Spleen (tissue), 11 donors: Measurements from ENCODE around the gene TBC1D16. TPM values are rescaled to one million over a fixed set of nuclear protein-coding genes. Genes with fewer than 3 reads are reported as not detected.
"Not testable (repeated sequence)": the region's sequence is repeated elsewhere in the genome, so short reads cannot be mapped to it uniquely, and the experiment has no call there.

Experiments used
- DNase-seq: peaks from one replicate; pipeline ENCODE4 v3.0.0-alpha.2; 2020
- H3K27ac ChIP-seq, 8 donors: fragments of 200-600 bp; sonication (generic) in 7 of 8; 1 replicate in 4 of 8; 2 replicates in 4 of 8; pipeline versions ENCODE4 v1.5.0 to v1.8.0; 2016 to 2021; ENCODE audit warnings: inconsistent platforms in 4 of 8, mild to moderate bottlenecking in 4 of 8, moderate library complexity in 1 of 8
- H3K27me3 ChIP-seq, 7 donors: fragments of 200-600 bp; sonication (generic) in 6 of 7; replicated peaks in 1 of 7; 1 replicate in 4 of 7; 2 replicates in 3 of 7; pipeline versions ENCODE4 v1.5.0 to v1.8.0; 2016 to 2021; ENCODE audit warnings: inconsistent platforms in 3 of 7, mild to moderate bottlenecking in 1 of 7
- H3K36me3 ChIP-seq, 6 donors: fragments of 200-600 bp; sonication (generic) in 5 of 6; 1 replicate in 4 of 6; 2 replicates in 2 of 6; pipeline versions ENCODE4 v1.5.0 to v1.8.0; 2016 to 2021; ENCODE audit warnings: inconsistent platforms in 2 of 6
- H3K4me1 ChIP-seq, 6 donors: fragments of 200-600 bp; sonication (generic) in 5 of 6; 1 replicate in 3 of 6; 2 replicates in 3 of 6; pipeline versions ENCODE4 v1.5.0 to v1.8.0; 2016 to 2021; ENCODE audit warnings: inconsistent platforms in 3 of 6
- H3K4me3 ChIP-seq, 8 donors: fragments of 200-600 bp; sonication (generic) in 7 of 8; 1 replicate in 4 of 8; 2 replicates in 4 of 8; pipeline versions ENCODE4 v1.5.0 to v1.8.0; 2016 to 2021; ENCODE audit warnings: inconsistent platforms in 4 of 8, mild to moderate bottlenecking in 4 of 8, moderate library complexity in 2 of 8
- H3K9me3 ChIP-seq, 8 donors: fragments of 200-600 bp; sonication (generic) in 7 of 8; 1 replicate in 4 of 8; 2 replicates in 4 of 8; pipeline versions ENCODE4 v1.5.0 to v1.8.0; 2016 to 2021; ENCODE audit warnings: inconsistent platforms in 4 of 8
- POLR2A ChIP-seq, 3 donors: fragments of 450-650 bp; IDR thresholded peaks; one replicate each; pipeline ENCODE4 v1.5.1; 2017; ENCODE audit warnings: antibody characterized with exemption in 3 of 3, mild to moderate bottlenecking in 1 of 3
- POLR2AphosphoS5 ChIP-seq, 3 donors: sonication (generic); formaldehyde crosslinking; IDR thresholded peaks; one replicate each; pipeline ENCODE4 v1.5.1; 2017; ENCODE audit warnings: antibody characterized with exemption in 3 of 3
- WGBS, 5 donors: extraction: QIAGEN DNeasy Blood & Tissue Kit in 3 of 5; methylation state at CpG; one replicate each; pipeline versions ENCODE4 v1.1.5 to v1.1.7; 2013 to 2018; 5-methylcytosine and 5-hydroxymethylcytosine counted together
- intact Hi-C: fragments of 100-400 bp; cut with DNase I; formaldehyde crosslinking; loops from one replicate; pipeline ENCODE4 v1.15.0; 2023; ENCODE audit warnings: low total_unique reads
- polyA plus RNA-seq, 3 donors: library from polyadenylated mRNA; stranded (reverse); fragments of 200-250 nt; gene quantifications; one replicate each; pipeline ENCODE4 v1.2.1, GENCODE V29; 2013
- total RNA-seq, 7 donors: library from RNA; depleted of rRNA in 3 of 7; stranded (reverse); fragments of >200 nt in 3 of 7; fragmentation: NEBNext Ultra II Directional in 4 of 7; extraction: Animal tissue kit (Norgen Biotek cat#: 25700) in 4 of 7; gene quantifications; one replicate each; pipeline versions ENCODE4 v1.1.0 to v1.2.1, GENCODE V29; 2016 to 2021
- TF ChIP-seq, protein P1 (sequence below), 11 experiments: fragments of 200-600 bp in 7 of 11; fragments of 450-650 bp in 4 of 11; sonication (generic) in 4 of 11; IDR thresholded peaks in 8 of 11; conservative IDR thresholded peaks in 3 of 11; 1 replicate in 7 of 11; 2 replicates in 4 of 11; pipeline versions ENCODE4 v1.4.0 to v1.8.0; 2016 to 2021; ENCODE audit warnings: antibody characterized with exemption in 11 of 11, inconsistent platforms in 4 of 11, mild to moderate bottlenecking in 1 of 11
- donor health status: healthy with polysubstance abuse.
- donor health status: DM: no; HTN: no; CAD: no; lungs with moderate emphysema.
- donor health status: DM: no; HTN: no; CAD: no.
- donor health status: Bipolar disorder and iron deficiency.
- donor health status: healthy.
- donor health status: DM: no; HTN: no; CAD: no.
- donor health status: DM: yes; HTN: yes; CAD: no.

Gene TBC1D16
- total and polyA plus RNA-seq, 10 donors, result 1.3 to 33.6 (median 15.7) TPM

GRCh38 chr17:79994602-79995001 lies 41.1 kb downstream of the TBC1D16 start:
- Histone ChIP-seq H3K9me3 (no peaks in the 10 kb centered on the region), H3K27me3 (peaks cover 0 to 22% (median 0%) of the 10 kb centered on the region in 7 donors), H3K4me1 (peaks cover 31 to 88% (median 68%) of the 10 kb centered on the region in 6 donors), H3K36me3 (no peaks in the 10 kb centered on the region), H3K4me3 (no peak overlapping the region), H3K27ac (peak overlapping the region in 1 of 8 donors; percentile 90)
- TF ChIP-seq POLR2AphosphoS5 (IDR thresholded peaks at IDR 0.05), result no peak
- TF ChIP-seq, protein P1, sequence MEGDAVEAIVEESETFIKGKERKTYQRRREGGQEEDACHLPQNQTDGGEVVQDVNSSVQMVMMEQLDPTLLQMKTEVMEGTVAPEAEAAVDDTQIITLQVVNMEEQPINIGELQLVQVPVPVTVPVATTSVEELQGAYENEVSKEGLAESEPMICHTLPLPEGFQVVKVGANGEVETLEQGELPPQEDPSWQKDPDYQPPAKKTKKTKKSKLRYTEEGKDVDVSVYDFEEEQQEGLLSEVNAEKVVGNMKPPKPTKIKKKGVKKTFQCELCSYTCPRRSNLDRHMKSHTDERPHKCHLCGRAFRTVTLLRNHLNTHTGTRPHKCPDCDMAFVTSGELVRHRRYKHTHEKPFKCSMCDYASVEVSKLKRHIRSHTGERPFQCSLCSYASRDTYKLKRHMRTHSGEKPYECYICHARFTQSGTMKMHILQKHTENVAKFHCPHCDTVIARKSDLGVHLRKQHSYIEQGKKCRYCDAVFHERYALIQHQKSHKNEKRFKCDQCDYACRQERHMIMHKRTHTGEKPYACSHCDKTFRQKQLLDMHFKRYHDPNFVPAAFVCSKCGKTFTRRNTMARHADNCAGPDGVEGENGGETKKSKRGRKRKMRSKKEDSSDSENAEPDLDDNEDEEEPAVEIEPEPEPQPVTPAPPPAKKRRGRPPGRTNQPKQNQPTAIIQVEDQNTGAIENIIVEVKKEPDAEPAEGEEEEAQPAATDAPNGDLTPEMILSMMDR (IDR thresholded peaks at IDR 0.05 in 8 of 11, conservative IDR thresholded peaks at IDR 0.05 in 3 of 11), result no peak
- no peak for TF ChIP-seq POLR2A (IDR thresholded peaks at IDR 0.05)
- intact Hi-C loops, result loop anchor here (5.0 kb wide), 1 partner anchor 197 kb away; the partner anchor contains the start of gene CBX8
- DNase-seq, result no peak
- 89 to 94% (median 91%) methylated on average over 13 of the region's 13 CpGs for WGBS, 5 donors

DNA sequence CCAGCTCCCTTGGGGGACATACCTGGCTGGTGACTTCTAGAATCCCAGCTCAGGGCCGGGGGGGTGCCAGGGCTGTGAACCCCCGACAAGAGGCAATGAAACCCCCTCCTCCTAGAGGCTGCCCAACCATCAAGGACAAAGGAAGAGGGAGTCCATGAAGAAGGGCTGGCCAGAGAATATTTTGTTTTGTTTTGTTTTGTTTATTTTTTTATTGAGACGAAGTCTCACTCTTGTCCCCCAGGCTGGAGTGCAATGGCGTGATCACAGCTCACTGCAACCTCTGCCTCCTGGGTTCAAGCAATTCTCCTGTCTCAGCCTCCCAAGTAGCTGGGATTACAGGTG lies 41.5 kb downstream of the TBC1D16 start:
- intact Hi-C loops, result loop anchor here (5.0 kb wide), 1 partner anchor 197 kb away; the partner anchor contains the start of gene CBX8
- not testable (repeated sequence) for H3K36me3 ChIP-seq, H3K9me3 ChIP-seq, DNase-seq
- Histone ChIP-seq H3K27me3 (peaks cover 0 to 22% (median 0%) of the 10 kb centered on the region in 7 donors), H3K27ac (peak overlapping the region in 6 of 8 donors; percentile 34 to 90 (median 64)), H3K4me1 (peaks cover 31 to 92% (median 70%) of the 10 kb centered on the region in 6 donors), H3K4me3 (peak overlapping the region in 1 of 8 donors; percentile 79)
- WGBS, 5 donors, result 49 to 71% (median 65%) methylated on average over 4 of the region's 4 CpGs

DNA sequence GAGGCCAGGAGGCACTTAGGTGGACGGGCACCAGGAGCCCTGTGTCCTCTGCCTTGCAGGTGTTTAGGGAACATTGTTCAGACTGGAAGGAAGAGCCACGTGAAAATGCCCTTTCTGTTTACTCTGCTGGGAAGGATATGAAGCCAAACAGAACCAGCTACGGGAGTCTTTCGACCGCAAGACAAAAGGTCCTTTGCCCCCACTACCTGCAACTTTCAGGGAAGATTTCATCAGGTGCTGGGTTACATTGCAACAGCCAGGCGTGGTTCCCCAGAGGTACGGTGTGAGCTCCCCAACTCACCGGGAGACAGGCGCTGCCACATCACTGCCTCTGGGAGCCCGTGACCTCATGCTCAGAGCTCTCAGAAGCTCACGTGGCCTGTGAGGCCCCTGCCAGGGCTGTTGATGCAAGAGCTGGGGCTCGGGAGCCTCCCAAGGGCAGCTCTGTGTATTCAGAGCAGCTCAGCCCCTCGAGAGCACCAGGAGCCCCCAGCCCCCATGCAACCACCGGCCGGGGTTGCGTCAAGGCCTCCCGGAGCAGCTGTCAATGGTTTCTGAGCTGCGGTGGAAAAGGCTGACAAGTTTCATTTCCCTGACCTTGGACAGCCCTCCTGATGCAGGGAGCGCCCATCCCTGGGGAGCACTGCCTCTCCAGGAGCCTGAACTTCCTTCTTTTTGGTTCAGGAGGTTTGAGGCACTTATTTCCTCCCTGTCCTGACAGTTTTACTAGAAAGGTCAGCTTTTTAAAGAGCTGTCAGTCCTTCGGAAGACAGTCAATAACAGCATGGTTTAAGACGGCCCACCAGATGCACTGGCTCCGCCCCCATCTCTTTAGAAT lies 42.1 kb downstream of the TBC1D16 start:
- intact Hi-C loops, result loop anchor here (5.0 kb wide), 1 partner anchor 196 kb away; the partner anchor contains the start of gene CBX8
- WGBS, 5 donors, result 29 to 41% (median 35%) methylated on average over 19 to 22 of the region's 22 CpGs
- Histone ChIP-seq H3K27me3 (peaks cover 0 to 22% (median 0%) of the 10 kb centered on the region in 7 donors), H3K36me3 (no peaks in the 10 kb centered on the region), H3K9me3 (no peaks in the 10 kb centered on the region), H3K27ac (peak overlapping the region; percentile 4 to 90 (median 48)), H3K4me3 (peak overlapping the region in 1 of 8 donors; percentile 79), H3K4me1 (peaks cover 31 to 95% (median 72%) of the 10 kb centered on the region in 6 donors)
- DNase-seq, result peak; percentile 87
- peak in 2 of 3 donors; percentile 57 to 67 for TF ChIP-seq POLR2AphosphoS5 (IDR thresholded peaks at IDR 0.05)
- no peak for TF ChIP-seq POLR2A (IDR thresholded peaks at IDR 0.05)

DNA sequence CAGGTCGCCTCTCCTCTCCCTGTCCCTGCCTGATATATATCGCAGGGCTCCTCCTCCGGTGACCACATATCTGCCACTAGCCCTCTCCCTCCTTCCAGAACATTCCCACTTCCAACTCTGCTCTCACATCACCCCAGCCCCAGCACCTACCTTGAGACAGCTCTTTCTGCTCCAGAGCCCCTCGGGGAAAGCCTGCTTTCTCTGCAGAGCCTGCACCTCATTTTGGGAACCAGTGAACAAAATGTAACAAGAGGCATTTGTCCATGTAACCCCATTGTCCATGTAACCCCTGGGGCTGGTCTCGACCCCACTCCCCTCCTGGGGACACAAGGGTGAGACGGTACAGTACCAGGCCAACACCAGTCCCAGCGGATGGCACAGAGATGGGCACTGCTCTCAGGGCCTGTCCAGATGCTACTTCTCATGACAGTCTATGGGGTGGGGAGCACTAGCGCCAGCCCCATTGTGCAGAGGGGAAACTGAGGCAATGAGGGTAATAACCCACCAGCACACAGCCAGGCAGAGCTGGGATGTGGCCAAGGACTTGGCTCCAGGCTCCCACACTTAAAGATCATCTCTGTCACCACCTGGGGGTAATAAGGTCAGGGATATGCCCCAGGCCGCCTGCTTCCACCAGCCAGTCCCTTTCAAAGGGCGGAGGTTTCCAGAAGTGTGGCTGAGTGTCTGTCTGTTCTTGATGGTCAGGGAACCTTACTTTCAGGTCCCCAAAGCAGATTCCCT lies 42.9 kb downstream of the TBC1D16 start:
- no peak for DNase-seq
- Histone ChIP-seq H3K9me3 (no peaks in the 10 kb centered on the region), H3K4me3 (peak overlapping the region in 2 of 8 donors; percentile 49 to 79), H3K27ac (peak overlapping the region in 4 of 8 donors; percentile 59 to 90 (median 72)), H3K4me1 (peaks cover 31 to 95% (median 73%) of the 10 kb centered on the region in 6 donors), H3K27me3 (peaks cover 0 to 22% (median 0%) of the 10 kb centered on the region in 7 donors), H3K36me3 (no peaks in the 10 kb centered on the region)
- TF ChIP-seq, protein P1 (IDR thresholded peaks at IDR 0.05 in 8 of 11, conservative IDR thresholded peaks at IDR 0.05 in 3 of 11), result no peak
- TF ChIP-seq POLR2A (IDR thresholded peaks at IDR 0.05), result no peak
- TF ChIP-seq POLR2AphosphoS5 (IDR thresholded peaks at IDR 0.05), result no peak
- WGBS, 5 donors, result 87 to 93% (median 90%) methylated on average over 10 of the region's 10 CpGs
- intact Hi-C loops, result loop anchor here (5.0 kb wide), 1 partner anchor 196 kb away; the partner anchor contains the start of gene CBX8
